GM18498 (cell line): ENCODE data around the gene OR8H3.
"Not testable (repeated sequence)": the region's sequence is repeated elsewhere in the genome, so short reads cannot be mapped to it uniquely, and the experiment has no call there.

ENCODE experiments used
- ATAC-seq: cut with Tn5 transposase; IDR thresholded peaks from one replicate; pipeline ENCODE4 v1.9.1; 2021; ENCODE audit warnings: mild to moderate bottlenecking, moderate library complexity; ENCODE audit not compliant: unreplicated experiment

OR8H3 gene, protein sequence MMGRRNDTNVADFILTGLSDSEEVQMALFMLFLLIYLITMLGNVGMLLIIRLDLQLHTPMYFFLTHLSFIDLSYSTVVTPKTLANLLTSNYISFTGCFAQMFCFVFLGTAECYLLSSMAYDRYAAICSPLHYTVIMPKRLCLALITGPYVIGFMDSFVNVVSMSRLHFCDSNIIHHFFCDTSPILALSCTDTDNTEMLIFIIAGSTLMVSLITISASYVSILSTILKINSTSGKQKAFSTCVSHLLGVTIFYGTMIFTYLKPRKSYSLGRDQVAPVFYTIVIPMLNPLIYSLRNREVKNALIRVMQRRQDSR

DNA sequence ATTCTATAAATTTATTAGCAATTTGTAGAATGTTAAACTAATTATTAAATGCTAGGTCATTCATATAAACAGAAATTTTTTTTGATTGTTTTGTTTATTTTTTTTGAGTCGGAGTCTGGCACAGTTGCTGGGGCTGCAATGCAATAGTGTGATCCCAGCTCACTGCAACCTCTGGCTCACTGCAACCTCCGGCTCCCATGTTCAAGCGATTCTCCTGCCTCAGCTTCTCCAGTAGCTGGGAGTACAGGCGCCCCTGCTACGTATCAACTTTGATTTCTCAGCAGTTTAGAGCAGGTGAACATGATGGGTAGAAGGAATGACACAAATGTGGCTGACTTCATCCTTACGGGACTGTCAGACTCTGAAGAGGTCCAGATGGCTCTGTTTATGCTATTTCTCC, at the start of gene OR8H3:
OR8H3 (plus strand) TSS at position 301 of the 400 bp plus-strand sequence; CDS start at position 301, 0 bp downstream.
- no peak for ATAC-seq

DNA sequence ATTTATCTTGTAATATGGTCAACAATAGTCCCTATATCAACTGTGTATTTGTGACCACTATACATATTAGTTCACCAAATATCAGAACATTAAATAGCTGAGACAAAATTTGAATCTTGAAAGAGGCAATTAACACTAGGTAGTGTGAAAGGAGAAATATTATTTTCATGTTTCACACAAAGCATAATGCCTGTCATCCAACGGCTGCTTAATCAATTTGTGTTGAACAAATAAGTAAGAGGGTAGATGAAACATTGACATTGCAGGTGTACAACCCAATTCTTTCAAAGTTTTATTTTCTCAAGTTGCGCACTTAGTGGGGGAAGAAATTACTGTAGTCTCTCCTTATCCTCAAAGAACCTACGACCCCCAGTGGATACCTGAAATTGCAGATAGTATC, 32.5 kb upstream of the OR8H3 start:
- ATAC-seq: no peak

DNA sequence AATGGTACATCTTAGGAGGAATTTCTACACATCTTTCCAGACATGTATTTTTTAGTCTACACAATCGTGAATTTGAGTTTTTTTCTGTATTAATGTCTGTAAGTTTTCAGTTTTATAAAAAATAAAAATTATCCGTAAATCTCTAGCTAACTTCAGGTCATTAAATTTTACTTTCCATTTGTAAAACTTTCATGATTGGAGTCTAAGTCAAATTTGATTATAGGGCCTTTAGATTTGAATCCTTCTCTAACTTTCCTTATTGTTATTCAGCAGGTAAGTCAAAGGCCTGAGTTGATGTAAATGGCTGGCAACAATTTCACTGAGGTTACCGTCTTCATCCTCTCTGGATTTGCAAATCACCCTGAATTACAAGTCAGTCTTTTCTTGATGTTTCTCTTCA, 29.2 kb upstream of the OR8H3 start, which contains the start of gene OR8I2:
OR8I2 (plus strand) TSS at position 301 of the 400 bp plus-strand sequence; CDS start at position 301, 0 bp downstream.
- ATAC-seq: no peak

DNA sequence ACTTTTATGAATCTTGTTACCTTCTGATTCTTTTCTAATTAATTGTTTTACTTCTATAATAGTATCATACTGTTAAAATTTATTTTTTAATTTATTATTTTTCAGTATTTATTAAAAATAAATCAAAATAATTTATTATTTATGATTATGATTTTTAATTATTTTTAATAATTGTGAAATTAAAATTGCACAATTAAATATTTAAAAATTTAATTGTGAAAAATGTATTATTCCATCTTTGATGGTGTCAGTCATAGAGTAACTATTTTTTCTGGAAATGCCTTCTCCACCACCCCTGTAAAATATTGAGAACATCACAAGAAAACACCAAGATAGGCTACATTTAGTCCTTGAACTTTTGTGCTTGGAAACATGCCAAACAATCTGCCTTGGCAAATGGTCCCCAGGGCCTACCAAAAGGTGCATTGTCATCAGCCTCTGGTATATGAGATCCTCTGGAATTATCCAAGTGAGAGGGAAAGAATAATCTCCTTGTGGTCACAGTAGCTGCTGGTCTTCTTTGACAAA, 18.9 kb upstream of the OR8H3 start, which contains the start of gene OR8H2:
OR8H2 (plus strand) TSS at position 478 of the 528 bp plus-strand sequence. CDS start 1,356 bp downstream, outside the sequence.
- no peak for ATAC-seq

DNA sequence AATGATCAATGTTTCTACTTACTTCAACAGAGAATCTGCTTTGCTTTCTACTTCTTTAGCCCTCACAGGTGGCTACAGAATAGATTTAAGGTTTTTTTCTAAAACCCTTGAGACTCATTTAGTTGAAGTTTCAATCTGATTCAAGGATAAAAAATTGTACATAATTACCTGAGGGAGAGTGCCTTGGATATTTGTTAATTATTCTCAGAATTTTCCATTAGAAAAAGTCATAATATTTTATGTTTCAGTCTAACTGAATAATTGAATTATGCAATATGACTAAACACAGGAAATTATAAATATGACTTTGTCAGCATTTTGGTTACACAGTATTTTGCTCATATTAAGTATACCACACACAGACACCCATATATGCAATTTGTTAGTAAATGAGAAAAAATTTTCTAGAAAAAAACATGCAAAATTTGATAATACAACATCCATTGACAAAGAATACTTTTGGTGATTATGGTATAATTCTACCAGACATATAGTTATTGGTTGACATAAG, 18.0 kb downstream of the OR8H3 start, which contains the start of gene OR8J3:
OR8J3 (minus strand) TSS at position 51 of the 511 bp plus-strand sequence. CDS start 2,483 bp downstream, outside the sequence.
- no peak for ATAC-seq

DNA sequence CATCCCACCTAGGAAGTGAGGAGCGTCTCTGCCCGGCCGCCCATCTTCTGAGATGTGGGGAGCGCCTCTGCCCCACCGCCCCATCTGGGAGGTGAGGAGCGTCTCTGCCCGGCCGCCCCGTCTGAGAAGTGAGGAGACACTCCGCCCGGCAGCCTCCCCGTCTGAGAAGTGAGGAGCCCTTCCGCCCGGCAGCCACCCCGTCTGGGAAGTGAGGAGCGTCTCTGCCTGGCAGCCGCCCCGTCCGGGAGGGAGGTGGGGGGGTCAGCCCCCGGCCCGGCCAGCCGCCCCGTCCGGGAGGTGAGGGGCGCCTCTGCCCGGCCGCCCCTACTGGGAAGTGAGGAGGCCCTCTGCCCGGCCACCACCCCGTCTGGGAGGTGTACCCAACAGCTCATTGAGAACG, 21.5 kb downstream of the OR8H3 start:
- ATAC-seq: not testable (repeated sequence)

DNA sequence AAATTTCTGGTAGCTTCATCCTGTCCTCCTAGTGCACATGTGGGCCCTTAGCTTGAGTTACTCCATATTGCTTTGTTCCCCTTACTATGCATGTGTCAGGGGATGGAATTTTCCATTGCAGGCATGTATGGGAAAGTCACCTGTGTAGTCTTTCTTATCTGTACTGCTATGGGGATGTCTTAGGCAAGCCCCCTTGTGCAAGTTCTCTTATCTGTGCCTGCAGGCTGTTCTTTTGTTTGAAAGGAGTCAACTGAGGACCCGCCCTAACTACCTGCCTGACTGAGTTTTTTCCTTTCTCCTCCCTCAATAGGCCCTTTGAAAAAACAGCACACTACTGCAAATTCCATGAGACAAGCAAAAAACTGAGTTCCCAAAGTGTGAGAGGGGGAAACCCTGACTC, 29.2 kb downstream of the OR8H3 start:
- no peak for ATAC-seq

DNA sequence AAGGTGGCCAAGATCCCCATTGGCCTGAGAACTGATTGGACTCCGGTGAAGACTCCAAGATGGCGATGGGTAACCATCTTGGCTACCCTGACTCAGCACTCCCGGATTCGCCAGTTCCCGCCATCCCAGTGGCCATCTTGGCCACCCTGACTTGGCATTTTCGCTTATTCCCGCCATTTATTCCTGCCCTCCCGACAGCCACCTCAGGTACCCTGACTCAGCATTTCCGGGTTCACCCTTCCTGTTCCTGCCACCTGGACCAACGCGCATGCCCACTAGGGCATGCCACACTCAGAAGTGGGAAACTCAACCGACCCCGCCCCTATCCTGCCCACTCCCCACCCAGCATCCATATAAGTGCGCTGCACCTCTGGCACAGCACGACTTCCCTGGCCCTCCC, 30.2 kb downstream of the OR8H3 start:
- ATAC-seq: no peak

DNA sequence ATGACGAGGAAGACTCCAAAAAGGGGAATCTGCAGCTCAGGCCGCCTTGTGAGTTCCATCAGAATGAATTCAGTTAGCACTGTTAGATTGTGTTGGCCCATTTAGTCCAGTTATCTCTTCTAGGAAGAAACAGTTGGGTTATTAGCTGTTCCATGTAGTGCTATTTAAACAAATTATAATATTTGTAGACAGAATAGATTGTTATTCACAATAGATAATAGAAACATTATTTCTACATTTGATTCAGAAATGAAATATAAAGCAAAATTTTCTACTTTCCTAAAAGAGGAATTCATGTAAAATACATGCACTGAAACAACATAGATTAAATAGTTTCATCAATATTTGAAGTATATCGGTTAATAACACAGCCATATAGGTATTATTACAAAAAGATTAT, 38.0 kb downstream of the OR8H3 start, which contains the start of gene OR8K5:
OR8K5 (minus strand) TSS at position 101 of the 400 bp plus-strand sequence; CDS start at position 101, 0 bp downstream.
- ATAC-seq: no peak

DNA sequence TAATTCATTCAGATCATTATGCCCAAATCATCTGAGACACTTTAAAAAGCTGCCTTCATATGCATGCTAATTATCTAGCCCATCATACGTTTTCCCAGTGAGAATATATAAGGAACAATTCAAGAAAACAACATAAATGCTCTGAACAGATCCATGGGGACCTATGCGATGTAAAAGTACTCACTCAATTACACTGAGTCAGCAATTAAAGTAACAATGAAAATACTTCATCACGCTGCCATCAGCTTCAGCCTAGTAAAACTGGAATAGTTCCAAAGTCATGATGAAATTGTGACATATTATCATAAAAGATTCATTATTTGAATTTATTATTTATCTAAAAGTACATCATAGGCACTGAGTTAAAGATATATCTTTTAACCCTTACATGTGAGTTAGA, 41.6 kb downstream of the OR8H3 start:
- no peak for ATAC-seq

DNA sequence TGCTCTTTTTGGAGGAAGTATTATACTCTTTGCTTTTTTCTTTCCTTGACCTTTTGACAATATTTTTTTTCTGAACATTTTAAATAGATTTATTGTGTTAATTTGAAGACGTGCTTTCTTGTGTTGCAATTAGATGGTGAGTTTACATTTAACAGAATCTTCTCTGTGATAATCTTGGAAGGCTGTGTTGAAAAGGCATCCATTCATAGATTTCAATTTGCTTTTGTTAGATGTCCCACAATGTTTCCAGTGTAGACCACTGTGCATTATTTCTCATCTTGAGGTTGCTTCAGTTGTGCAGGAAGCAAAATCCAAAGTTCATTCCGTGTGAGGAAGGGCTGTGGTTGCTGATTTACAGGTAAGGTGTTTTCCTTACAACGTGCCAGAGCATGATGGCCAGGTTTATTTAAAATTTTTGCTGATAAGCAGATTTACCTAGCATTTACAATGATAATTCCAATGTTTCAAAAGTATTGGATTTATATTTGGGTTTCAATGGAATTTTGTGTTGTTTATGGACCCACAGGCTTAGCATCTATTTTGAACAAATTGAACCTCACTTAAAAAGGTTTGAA, 50.2 kb downstream of the OR8H3 start:
- ATAC-seq: no peak
